ENCODE measurements around the gene TFPI2. TPM values are rescaled to one million over a fixed set of nuclear protein-coding genes. Genes with fewer than 3 reads are reported as not detected.
"Not testable (repeated sequence)": the region's sequence is repeated elsewhere in the genome, so short reads cannot be mapped to it uniquely, and the experiment has no call there.

TFPI2 gene
- total RNA-seq, 1 experiment from 2014 or later: not detected

- Mint-ChIP-seq H3K36me3 (ENCODE audit: insufficient read depth, unreplicated experiment) (no peaks in the 10 kb centered on the region), H3K4me3 (ENCODE audit: unreplicated experiment) (no peak overlapping the region), H3K27ac (ENCODE audit: unreplicated experiment) (no peak overlapping the region), H3K27me3 (ENCODE audit: insufficient read depth, unreplicated experiment) (peaks cover 12% of the 10 kb centered on the region), H3K4me1 (ENCODE audit: low read depth, unreplicated experiment) (no peaks in the 10 kb centered on the region), H3K9me3 (ENCODE audit: unreplicated experiment) (no peaks in the 10 kb centered on the region)
- Histone ChIP-seq H3K4me3 (ENCODE audit: low read depth, low read length) (no peak overlapping the region), H3K9me3 (no peaks in the 10 kb centered on the region), H3K36me3 (ENCODE audit: control insufficient read depth, insufficient read depth, low read length) (no peaks in the 10 kb centered on the region), H3K27me3 (replicated peaks; ENCODE audit: control insufficient read depth, insufficient read depth, low read length) (no peaks in the 10 kb centered on the region), H3K4me1 (no peaks in the 10 kb centered on the region)
- ChIA-PET POLR2A (interaction anchor here (0.6 kb wide), 1 partner anchor 318 kb away, joined by 4 read pairs; no protein-coding TSS in a partner anchor), CTCF (no interaction called here)
- TF ChIP-seq, protein P1, sequence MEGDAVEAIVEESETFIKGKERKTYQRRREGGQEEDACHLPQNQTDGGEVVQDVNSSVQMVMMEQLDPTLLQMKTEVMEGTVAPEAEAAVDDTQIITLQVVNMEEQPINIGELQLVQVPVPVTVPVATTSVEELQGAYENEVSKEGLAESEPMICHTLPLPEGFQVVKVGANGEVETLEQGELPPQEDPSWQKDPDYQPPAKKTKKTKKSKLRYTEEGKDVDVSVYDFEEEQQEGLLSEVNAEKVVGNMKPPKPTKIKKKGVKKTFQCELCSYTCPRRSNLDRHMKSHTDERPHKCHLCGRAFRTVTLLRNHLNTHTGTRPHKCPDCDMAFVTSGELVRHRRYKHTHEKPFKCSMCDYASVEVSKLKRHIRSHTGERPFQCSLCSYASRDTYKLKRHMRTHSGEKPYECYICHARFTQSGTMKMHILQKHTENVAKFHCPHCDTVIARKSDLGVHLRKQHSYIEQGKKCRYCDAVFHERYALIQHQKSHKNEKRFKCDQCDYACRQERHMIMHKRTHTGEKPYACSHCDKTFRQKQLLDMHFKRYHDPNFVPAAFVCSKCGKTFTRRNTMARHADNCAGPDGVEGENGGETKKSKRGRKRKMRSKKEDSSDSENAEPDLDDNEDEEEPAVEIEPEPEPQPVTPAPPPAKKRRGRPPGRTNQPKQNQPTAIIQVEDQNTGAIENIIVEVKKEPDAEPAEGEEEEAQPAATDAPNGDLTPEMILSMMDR (IDR thresholded peaks at IDR 0.05; ENCODE audit: insufficient read depth in 1 of 2, low read depth in 1 of 2, low read length in 1 of 2, severe bottlenecking in 1 of 2, unreplicated experiment in 1 of 2): no peak
- no peak for DNase-seq
- intact Hi-C loops (cut with micrococcal nuclease; ENCODE audit: unreplicated experiment): no loop called here
- BruUV-seq (replicated peaks): no TSS peak
Observed at GRCh38 chr7:93920496-93921182, 30.1 kb upstream of the TFPI2 start.

DNA sequence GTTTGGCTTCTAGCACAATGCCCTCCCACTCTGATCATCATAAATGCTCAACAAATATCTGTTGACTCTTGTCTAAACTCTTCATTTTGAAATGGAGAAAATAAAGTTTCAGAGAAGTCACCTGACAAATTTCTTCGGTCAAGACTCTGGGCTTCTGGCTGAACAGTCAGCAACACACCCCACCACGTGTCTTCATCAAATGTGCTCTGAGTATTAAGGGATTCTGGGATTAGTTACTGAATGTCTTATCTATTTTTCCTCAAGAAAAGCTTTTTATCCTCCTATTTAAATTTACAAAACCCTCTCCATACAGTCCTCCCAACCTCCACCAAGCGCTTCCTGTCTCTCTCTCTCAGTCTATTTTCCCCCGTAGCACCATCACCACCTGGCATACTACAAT lies 25.8 kb upstream of the TFPI2 start:
- H3K27me3 ChIP-seq (replicated peaks; ENCODE audit: control insufficient read depth, insufficient read depth, low read length); DNase-seq; intact Hi-C loops (cut with micrococcal nuclease; ENCODE audit: unreplicated experiment); H3K4me1 ChIP-seq; H3K4me3 Mint-ChIP-seq (ENCODE audit: unreplicated experiment); H3K36me3 ChIP-seq (ENCODE audit: control insufficient read depth, insufficient read depth, low read length); BruUV-seq (replicated peaks); POLR2A ChIA-PET; H3K27ac Mint-ChIP-seq (ENCODE audit: unreplicated experiment); CTCF ChIA-PET; H3K4me1 Mint-ChIP-seq (ENCODE audit: low read depth, unreplicated experiment); H3K9me3 ChIP-seq; H3K9me3 Mint-ChIP-seq (ENCODE audit: unreplicated experiment); H3K4me3 ChIP-seq (ENCODE audit: low read depth, low read length); H3K36me3 Mint-ChIP-seq (ENCODE audit: insufficient read depth, unreplicated experiment): not testable (repeated sequence)
- peaks cover 18% of the 10 kb centered on the region for H3K27me3 Mint-ChIP-seq (ENCODE audit: insufficient read depth, unreplicated experiment)

- BruUV-seq (replicated peaks); POLR2A ChIA-PET; H3K36me3 ChIP-seq (ENCODE audit: control insufficient read depth, insufficient read depth, low read length); H3K27ac Mint-ChIP-seq (ENCODE audit: unreplicated experiment); DNase-seq; H3K9me3 ChIP-seq; H3K4me1 Mint-ChIP-seq (ENCODE audit: low read depth, unreplicated experiment); H3K4me3 ChIP-seq (ENCODE audit: low read depth, low read length); H3K27me3 ChIP-seq (replicated peaks; ENCODE audit: control insufficient read depth, insufficient read depth, low read length); H3K4me1 ChIP-seq; H3K4me3 Mint-ChIP-seq (ENCODE audit: unreplicated experiment); H3K9me3 Mint-ChIP-seq (ENCODE audit: unreplicated experiment); CTCF ChIA-PET; H3K36me3 Mint-ChIP-seq (ENCODE audit: insufficient read depth, unreplicated experiment); intact Hi-C loops (cut with micrococcal nuclease; ENCODE audit: unreplicated experiment): not testable (repeated sequence)
- H3K27me3 Mint-ChIP-seq (ENCODE audit: insufficient read depth, unreplicated experiment): peaks cover 16% of the 10 kb centered on the region
Observed at GRCh38 chr7:93915888-93916287, 25.3 kb upstream of the TFPI2 start.

DNA sequence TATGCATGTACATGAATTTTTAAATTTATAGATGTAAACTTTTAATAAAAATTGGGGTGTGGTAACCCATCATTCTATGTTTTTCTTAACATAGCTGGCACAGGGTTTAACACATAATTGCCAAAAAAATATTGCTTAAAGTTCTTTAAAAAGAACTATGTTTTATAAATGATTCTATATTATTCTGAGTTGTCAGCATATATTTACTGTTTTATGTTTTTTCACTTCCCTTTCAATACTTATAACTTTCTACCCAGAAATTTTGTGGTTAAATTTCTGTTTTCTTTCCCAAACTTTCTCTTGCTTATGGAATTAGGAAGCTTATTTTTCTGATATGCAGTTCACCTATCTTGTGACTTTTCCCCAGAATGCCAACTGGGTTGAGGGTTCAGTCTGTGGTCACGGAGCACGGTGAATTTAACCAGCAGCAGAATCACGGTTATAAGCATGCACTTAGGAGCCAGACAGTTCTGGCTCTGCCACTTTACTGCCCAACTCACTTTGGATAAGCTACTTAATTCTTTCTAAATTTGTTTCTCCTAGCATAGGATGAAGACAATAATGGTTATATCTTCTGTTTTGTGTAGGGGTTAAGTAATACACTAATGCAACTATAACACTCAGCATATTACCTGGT lies 24.8 kb upstream of the TFPI2 start:
- CTCF ChIA-PET, POLR2A ChIA-PET: not testable (repeated sequence)

More for the DNA sequence above, 24.8 kb upstream of the TFPI2 start:
- intact Hi-C loops (cut with micrococcal nuclease; ENCODE audit: unreplicated experiment); H3K36me3 ChIP-seq (ENCODE audit: control insufficient read depth, insufficient read depth, low read length); H3K4me1 Mint-ChIP-seq (ENCODE audit: low read depth, unreplicated experiment); H3K4me3 ChIP-seq (ENCODE audit: low read depth, low read length); H3K9me3 ChIP-seq; DNase-seq; H3K36me3 Mint-ChIP-seq (ENCODE audit: insufficient read depth, unreplicated experiment); H3K4me1 ChIP-seq; H3K27me3 ChIP-seq (replicated peaks; ENCODE audit: control insufficient read depth, insufficient read depth, low read length); H3K27ac Mint-ChIP-seq (ENCODE audit: unreplicated experiment); H3K9me3 Mint-ChIP-seq (ENCODE audit: unreplicated experiment); BruUV-seq (replicated peaks); H3K4me3 Mint-ChIP-seq (ENCODE audit: unreplicated experiment): not testable (repeated sequence)
- H3K27me3 Mint-ChIP-seq (ENCODE audit: insufficient read depth, unreplicated experiment): peaks cover 16% of the 10 kb centered on the region
